ENCODE measurements around the gene MIAT.
"Not testable (repeated sequence)": the region's sequence is repeated elsewhere in the genome, so short reads cannot be mapped to it uniquely, and the experiment has no call there.

MIAT gene

DNA sequence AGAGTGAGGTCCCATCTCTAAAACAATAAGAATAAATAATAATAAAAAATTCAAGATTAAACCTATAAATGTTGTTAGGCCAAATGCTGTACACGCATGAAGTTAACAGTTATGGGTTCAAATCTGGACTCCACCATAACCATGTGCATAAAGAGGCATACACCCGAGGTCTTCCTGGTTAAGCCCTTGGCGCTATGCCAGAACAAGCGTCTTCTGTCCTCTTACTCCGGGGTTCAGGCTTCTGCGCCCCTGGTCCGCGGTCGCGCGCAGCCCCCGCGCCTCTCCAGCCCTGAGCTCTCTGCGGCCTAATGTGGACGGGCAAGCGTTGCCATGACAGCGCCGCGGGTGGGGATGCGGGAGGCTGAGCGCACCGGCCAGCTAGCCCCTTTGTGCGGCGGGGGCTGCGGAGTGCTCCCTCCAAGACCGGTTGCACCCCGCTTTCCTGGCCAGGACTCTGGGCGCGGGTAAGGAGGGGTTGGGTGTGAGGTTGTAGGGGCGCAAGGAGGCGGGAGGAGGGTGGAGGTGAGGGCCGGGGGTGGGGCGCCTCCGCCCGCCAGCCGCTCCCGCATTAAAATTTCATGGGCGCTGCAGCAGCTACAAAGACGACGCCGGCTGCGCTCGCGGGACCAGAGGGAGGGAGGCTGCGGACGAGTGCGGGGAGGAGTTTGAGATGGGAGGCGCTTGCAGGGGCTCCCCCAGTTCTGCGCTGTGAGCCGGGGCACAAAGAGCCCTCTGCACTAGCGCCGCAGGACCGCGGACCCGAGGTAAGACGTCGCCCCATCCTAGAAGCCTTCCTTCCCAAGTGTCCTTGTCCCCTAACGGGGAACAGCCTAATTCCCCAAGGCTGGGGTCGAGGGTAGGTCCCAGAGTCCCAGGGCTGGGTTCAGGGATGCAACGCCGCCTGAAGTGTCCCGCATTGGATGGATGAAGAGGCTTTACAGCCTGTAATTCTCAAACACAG, at the start of gene MIAT:
MIAT (plus strand) TSS at position 698 of the 961 bp plus-strand sequence.
- DNase-seq (ENCODE audit: low read depth in 2 of 2) = peak in 1 of 2 donors; percentile 42

DNA sequence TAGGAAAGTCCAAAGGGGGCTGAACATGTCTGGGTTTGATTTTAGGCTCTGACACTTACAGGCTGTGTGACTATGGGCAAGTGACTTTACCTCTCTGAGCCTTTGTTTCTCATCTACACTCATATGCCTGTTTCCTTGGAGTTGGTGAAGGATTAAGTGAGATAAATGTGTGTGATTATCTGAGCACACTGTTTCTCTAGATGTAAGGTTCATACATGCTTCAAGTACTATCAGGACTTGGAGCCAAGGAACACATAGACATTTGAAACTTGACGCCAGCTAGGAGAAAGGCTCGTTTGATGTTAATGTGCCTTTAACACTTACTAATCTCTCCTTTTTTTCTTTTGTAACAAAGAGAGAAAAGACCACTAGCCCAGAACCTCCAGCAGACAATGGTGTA, 49.3 kb upstream of the MIAT start:
- DNase-seq (ENCODE audit: low read depth in 2 of 2) = no peak

DNA sequence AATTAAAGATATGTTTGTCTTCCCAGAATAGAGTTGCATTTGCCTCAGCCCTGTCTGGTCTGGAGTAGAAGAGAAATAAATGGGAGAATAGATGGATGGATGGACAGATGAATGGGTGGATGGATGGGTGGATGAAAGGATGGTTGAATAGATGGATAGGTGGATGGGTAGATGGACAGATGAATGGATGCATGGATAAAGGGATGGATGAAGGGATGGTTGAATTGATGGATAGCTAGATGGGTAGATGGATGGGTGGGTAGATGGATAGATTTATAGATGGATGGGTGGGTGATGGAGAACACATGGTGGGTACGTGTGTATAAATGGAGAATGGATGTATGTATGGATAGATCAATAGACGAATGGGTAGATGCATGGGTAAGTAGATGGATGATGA, 48.1 kb upstream of the MIAT start:
- no peak for DNase-seq (ENCODE audit: low read depth in 2 of 2)

DNA sequence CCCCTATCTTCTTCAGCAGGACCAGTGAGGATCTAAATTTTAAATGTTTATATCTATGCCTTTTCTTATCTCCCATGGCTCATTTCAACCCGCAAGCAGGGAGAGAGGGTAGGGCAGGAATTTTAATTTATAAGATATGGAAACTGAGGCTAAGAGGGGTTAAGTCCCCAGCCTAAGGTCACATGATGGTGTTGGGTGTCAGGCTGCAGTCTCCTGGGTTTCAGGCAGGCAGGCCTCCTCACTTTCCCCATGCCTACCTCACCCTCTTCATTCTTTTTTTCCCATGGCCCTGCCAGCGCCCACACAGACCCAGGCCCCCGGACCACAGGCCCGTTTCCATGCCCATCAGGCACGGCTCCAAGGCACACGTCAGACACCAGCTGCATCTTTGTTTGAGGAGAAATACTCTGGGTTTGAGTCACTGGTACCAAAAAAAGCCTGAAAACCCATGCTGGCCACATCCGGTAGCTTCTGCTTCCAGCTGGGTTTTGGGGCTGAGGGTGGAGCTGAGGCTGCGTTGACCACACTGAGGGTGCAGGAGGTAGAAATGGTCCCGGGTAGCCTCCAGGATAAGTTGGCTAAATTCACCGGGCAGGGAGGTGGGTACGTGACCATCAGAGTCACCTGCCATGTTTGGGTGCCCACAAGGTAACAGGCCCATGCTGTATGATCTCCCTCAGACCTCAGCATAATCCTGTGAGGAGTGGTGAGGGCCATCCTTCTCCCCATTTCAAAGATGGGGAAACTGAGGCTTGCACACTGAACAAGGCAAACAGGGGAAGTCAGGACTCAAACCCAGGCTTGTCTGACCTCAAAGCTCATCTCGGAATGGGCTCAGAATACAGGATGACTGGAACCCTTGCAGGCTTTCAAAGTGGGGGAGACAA, 47.1 kb upstream of the MIAT start:
- peak in 1 of 2 donors; percentile 30 for DNase-seq (ENCODE audit: low read depth in 2 of 2)

DNA sequence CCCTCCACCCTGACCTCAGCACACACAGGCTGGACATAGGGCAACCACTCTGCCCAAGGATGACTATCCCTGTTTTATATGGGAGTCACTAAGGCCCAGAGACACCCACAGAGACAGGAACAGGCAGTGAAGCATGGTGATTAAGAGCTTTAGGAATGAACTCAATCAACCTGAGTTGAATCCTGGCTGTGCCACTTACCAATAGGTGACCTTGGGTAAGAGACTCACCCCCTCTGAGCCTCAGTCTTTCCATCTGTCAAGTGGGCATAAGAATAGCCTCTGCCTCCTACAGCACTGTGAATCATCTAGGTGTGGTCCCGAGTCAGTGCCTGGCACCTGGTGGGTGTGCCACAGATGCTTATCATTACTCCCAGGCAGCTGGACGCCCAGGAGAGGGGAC, 46.4 kb upstream of the MIAT start:
- DNase-seq (ENCODE audit: low read depth in 2 of 2) = no peak

DNA sequence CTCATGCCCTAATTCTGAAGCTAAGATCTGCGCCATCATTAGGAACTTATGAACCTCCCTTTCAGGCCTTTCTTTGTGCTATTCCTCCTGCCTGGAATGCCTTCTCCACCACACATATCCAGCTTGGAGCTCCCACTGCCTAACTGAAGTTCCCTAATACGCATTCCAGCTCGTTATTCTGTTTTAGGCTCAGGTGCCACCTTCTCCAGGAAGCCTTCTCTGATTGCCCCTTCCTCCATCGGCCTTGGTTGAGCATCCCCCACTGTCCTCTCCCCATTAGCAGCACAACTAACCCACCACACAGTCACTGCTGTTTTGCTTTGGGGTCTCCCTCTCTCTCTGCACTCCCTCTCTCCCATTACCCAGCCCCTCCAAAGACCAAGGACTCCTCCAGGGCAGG, 44.7 kb upstream of the MIAT start:
- DNase-seq (ENCODE audit: low read depth in 2 of 2) = no peak

DNA sequence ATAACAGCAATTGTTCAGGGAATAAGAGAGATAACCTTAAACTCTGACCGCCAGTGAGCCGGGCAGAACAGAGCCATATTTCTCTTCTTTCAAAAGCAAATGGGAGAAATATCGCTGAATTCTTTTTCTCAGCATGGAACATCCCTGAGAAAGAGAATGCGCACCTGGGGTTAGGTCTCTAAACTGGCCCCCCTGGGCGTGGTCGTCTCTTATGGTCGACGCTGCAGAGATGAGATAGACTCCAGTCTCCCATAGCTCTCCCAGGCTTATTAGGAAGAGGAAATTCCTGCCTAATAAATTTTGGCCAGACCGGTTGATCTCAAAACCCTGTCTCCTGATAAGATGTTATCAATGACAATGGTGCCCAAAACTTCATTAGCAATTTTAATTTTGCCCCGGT, 43.6 kb upstream of the MIAT start:
- DNase-seq (ENCODE audit: low read depth in 2 of 2) = not testable (repeated sequence)

DNA sequence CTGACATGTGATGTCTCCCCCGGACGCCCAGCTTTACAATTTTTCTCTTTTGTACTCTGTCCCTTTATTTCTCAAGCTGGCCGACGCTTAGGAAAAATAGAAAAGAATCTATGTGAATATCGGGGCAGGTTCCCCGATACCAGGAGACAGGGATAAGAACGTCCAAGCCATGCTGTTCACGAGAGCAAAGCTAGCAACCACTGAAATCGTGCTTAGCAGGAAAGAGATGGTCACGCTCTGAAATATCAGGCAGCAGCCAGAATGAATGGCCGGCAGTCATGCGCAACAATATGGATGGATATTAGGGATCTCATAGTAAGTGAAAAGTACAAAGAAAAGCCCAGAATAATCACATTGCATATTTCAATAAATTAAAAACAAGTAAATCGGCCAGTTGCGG, 43.1 kb upstream of the MIAT start:
- no peak for DNase-seq (ENCODE audit: low read depth in 2 of 2)

DNA sequence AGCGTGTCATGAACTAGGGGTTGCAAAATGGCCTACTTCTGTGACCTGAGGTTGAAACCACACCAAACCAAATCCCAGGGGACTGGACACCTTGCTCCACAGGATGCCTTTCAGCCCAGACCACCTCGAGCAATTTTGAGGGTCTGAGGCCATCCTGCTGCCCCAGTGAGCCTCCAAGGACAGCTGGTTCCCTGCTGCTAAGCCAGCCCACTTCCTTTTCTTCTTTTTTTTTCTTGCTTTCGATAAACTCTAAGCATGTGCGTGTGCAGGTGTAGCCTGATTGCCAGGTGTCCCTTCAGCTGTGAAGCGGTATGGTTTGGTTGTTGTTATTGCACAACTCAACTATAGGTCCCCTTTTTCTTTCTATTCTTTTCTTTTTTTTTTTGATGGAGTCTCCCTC, 42.2 kb upstream of the MIAT start:
- DNase-seq (ENCODE audit: low read depth in 2 of 2) = no peak

DNA sequence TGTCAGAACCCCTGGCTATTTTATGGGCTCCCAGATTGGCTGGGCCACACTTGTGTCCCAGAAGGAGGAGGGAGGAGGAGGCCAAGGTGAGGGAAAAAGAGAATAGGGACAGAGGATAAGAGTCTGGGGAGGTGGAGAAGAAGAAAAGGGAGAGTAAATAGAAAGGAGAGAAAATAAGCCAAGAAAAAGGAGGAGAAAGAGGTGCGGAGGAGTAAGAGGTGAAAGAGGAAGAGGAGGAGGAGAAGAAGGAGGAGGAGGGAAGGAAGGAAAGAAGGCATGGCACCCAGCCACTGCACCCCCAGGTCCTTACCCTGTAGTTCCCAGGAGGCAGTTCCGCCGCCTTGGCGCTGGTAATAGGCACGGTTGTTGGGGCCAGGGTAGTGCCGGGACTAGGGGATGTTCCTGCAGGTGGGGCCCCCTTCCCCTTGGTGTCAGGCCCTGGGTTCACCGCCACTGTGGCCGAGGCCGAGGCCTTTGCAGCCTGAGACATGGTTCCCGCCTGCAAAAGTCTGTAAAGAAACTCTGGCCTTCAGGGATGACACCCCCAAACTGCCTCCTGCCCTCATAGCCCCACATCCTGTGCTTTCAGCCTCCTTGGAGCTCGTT, 41.5 kb upstream of the MIAT start:
- DNase-seq (ENCODE audit: low read depth in 2 of 2) = no peak

DNA sequence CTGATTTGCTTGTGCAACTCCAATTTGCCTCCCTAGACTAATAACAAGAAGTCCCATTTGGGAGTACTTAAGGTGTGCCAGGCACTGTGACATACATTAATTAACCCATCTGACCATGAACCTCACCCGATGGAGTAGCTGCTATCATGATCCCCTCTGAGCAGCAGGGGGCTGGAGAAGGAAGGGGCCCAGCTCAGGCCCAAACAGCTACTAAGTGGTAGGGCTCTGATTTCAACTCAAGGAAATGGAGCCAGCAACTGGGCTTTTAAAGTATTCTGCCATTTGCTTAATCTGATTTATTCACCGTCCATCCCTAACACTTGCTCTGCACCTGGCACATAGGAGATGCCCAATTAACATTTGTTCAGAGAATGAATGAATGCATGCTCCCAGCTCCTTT, 40.7 kb upstream of the MIAT start:
- DNase-seq (ENCODE audit: low read depth in 2 of 2) = no peak

DNA sequence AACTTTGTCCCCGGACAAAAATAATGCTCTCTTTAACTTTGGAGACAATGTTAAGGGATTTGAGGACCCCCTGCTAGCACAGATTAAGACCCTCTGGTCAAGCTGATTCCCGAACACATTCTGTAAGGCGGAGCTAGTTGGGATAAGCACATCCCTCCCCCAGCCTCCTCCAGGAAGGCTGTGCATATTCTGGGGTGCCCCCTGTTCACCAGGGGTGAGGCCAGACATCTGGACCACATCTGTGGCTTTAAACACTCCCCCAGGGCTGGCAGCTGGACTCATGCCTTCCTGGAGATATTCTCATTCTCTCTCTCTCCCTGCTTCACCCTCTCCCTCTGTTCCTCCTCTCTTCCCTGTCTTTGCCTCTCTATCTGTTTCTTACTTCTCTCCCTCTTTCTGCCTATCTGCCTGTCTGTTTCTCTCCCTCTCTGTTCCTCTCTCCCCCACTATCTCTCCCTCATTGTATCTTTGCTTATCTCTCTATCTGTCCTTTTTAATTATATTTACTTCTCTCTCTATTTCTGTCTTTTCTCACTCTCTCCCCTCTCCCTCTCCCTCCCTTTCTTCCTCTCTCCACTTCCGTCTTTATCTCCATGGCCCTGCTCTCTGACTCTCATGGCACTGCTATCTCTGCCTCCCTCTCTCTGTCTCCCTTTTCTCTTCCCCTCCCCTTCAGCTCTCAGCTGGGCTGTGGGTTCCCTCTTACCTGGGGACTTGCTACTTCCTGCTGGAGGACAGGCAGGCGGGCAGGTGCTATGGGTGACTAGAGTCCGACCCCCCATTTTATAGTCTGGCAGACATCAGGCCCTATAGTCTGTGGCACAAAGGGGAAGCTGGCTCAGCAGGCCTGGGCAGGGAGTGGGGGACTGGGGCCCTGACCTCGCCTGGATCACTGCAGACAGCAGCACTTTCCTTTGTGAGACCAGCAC, 39.9 kb upstream of the MIAT start, which contains the start of gene CRYBB1:
CRYBB1 (minus strand) TSS at position 757 of the 929 bp plus-strand sequence. CDS start 1,708 bp downstream, outside the sequence.
- no peak for DNase-seq (ENCODE audit: low read depth in 2 of 2)

DNA sequence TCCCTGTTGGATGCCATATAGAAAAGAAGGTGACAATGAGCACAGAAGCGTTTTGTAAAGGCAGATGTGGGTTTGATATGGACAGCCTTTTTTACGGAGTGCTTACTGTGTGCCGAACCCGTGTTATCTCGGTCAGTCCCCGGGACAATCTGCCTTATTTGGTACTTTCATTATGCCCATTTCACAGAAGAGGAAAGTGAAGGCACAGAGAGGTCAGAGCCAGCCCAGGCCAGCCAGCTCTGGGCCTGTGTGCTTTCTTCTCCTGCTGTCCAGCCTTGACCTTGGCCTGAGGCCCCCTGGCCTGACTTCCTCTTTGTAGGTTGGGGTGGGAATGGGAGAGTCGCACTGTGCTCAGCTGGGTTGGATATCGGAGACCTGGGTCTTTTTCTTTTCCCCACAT, 38.9 kb upstream of the MIAT start:
- no peak for DNase-seq (ENCODE audit: low read depth in 2 of 2)

DNA sequence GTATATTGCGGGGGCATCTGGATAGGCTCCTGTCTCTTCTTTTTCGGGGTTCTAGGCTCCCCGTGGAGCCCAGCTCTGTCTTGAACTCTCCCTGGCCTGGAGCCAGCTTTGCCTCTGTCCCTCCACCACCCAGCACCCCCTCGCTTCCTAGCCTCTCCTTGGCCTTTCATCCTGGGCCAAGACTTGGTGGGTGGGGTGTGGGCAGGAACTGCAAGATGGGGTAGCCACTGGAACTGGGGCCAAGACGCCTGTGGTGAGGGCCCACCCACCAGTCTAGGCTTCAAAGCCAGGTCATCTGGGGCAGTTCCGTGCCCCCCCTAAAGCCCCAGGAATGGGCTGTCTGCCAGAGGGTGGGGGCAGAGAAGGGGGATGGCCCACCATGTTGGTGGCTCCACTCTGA, 37.9 kb upstream of the MIAT start:
- no peak for DNase-seq (ENCODE audit: low read depth in 2 of 2)

DNA sequence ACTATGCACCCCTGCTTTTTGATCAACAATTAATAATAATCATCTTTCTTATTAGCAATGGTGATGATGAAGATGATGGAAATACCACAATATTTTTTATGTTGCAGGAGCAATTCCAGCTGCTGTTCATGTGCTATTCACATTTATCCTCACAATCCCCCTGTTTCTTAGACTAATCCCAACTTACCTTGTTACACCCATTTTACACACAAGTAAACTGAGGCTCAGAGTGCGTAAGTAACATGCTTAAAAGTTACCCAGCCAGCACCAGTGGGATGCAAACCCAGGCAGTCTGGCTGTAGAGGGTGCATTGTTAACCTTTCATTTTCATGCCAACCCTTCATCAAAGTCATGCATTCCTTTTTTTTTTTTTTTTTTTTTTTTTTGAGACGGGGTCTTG, 37.2 kb upstream of the MIAT start:
- DNase-seq (ENCODE audit: low read depth in 2 of 2) = no peak

DNA sequence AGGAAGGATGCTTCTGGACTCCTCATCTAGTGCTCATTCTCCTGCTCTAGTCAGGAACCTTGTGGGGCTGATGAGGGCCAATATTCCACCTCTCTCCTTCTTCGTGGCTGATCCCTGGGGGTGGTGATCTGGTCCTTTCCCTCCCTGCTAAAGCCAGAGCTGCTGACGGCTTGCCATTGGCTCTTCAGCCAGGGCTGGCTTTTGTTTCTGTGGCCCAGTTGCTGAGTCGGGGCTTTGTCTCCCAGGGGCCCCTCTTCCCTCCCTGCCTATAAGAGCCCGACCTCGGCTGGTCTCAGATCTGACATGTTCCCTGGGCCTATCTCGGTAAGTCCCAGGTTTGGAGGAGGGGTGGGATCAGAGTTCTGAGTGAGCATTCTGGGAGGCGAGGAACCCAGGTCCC, 35.7 kb upstream of the MIAT start, which contains the start of gene CRYBA4:
CRYBA4 (plus strand) TSS at position 301 of the 400 bp plus-strand sequence. CDS start 634 bp downstream, outside the sequence.
- no peak for DNase-seq (ENCODE audit: low read depth in 2 of 2)

DNA sequence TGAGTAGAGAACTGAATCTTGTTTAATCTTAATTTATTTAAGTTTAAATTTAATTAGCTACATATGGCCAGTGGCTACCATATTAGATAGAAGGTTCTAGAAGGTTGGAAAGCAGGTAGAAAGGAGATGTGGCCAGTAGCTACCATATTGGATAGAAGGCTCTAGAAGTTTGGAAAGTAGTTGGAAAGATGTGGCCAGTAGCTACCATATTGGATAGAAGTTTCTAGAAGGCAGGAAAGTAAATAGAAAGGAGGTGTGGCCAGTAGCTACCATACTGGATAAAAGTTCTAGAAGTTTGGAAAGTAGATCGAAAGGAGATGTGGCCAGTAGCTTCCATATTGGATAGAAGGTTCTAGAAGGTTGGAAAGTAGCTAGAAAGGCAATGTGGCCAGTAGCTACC, 33.4 kb upstream of the MIAT start:
- no peak for DNase-seq (ENCODE audit: low read depth in 2 of 2)

DNA sequence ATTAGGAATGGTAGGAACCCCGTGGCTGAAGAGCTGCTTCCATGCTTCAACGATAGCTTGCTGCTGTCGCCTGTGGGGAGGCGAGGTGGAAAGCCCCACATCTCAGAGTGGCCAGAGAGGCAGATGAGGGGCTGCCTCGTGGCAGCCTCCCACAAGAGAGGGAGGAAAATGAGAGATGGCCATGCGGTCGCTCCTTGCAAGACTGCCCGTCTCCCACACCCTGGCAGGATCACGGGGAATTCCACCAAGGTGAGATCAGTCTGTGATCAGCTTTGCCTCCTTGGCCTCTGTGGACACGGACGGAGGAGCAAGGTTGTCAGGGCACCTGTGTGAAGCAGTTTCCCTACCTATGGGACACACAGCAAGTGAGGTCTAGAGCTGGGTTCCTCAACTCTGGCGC, 32.6 kb upstream of the MIAT start:
- no peak for DNase-seq (ENCODE audit: low read depth in 2 of 2)

DNA sequence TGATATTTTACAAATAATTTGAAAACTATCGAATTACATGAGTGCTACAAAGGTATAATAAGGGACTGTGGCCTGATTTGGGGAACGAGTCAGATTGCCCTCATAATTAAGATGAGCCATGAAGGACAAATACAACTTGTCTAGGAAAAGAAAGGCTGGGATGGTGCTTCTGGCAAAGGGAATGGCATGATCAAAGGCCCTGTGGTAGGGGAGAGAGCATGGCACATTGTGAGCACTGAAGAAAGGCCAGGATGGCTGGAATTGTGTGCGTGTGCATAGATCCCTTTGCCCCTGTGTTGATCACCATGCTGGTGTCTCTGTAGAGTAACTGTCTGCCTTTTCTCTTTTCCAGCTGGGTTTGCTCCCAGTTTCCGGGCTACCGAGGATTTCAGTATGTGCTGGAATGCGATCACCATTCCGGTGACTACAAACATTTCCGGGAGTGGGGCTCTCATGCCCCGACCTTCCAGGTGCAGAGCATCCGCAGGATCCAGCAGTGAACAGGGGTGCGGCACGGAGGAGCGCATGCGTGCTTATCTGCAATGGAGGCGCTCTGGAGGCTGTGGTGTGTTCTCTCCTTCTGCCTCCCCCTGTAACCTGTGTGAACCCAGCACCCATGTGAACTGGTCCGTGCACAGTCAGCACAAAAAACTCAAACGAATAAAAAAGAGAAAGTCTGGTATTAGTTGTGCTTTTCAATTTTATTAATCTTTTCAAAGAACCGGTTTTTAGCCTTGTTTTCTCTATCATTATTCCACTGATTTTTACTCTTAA, 27.2 kb upstream of the MIAT start:
- DNase-seq (ENCODE audit: low read depth in 2 of 2) = no peak

DNA sequence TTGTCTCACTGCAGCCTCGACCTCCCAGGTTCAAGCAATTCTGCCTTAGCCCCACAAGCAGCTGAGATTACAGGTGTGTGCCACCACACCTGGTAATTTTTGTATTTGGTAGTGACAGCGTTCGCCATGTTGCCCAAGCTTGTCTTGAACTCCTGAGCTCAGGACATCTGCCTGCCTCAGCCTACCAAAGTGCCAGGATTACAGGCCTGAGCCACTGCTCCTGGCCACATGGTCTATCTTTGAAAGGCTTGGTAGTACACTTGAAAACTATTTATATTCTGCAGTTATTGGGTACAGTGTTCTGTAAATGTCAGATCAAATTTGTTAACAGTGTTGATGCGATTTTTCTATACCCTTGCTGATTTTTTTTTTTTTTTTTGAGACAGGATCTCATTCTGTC, 26.1 kb upstream of the MIAT start:
- no peak for DNase-seq (ENCODE audit: low read depth in 2 of 2)
